ENCODE data around the gene SCARB2.
A peak's percentile ranks its signal among the peaks of the same experiment; 100 is the strongest.
"Not testable (repeated sequence)": the region's sequence is repeated elsewhere in the genome, so short reads cannot be mapped to it uniquely, and the experiment has no call there.

The SCARB2 gene

GRCh38 chr4:76213415-76214176, at the start of gene SCARB2:
SCARB2 (minus strand) TSS chr4:76213824; CDS start chr4:76213543, 281 bp downstream.
- DNase-seq: peak; percentile 71

GRCh38 chr4:76260571-76260970, 46.9 kb upstream of the SCARB2 start:
- DNase-seq: no peak

- no peak for DNase-seq
These were observed 44.2 kb upstream of the SCARB2 start for GRCh38 chr4:76257824-76258223.

GRCh38 chr4:76256968-76257367, 43.3 kb upstream of the SCARB2 start:
- DNase-seq: no peak

GRCh38 chr4:76256032-76256431, 42.4 kb upstream of the SCARB2 start:
- no peak for DNase-seq

- DNase-seq: no peak
These were observed 39.9 kb upstream of the SCARB2 start for GRCh38 chr4:76253511-76253910.

GRCh38 chr4:76252271-76252653, 38.6 kb upstream of the SCARB2 start:
- no peak for DNase-seq

- peak; percentile 35 for DNase-seq
These were observed 38.0 kb upstream of the SCARB2 start, which contains the start of gene FAM47E for GRCh38 chr4:76251441-76252270. FAM47E (plus strand) TSS chr4:76251721; CDS start chr4:76251747, 26 bp downstream.

- DNase-seq: no peak
These were observed 37.3 kb upstream of the SCARB2 start for GRCh38 chr4:76250962-76251361.

- DNase-seq: no peak
These were observed 33.2 kb upstream of the SCARB2 start for GRCh38 chr4:76246852-76247251.

- DNase-seq: no peak
These were observed 32.4 kb upstream of the SCARB2 start for GRCh38 chr4:76246025-76246424.

- not testable (repeated sequence) for DNase-seq
These were observed 30.3 kb upstream of the SCARB2 start for GRCh38 chr4:76243877-76244276.

- no peak for DNase-seq
These were observed 26.6 kb upstream of the SCARB2 start for GRCh38 chr4:76240236-76240635.

GRCh38 chr4:76238701-76239100, 25.1 kb upstream of the SCARB2 start:
- no peak for DNase-seq

GRCh38 chr4:76238236-76238635, 24.6 kb upstream of the SCARB2 start:
- no peak for DNase-seq

GRCh38 chr4:76235915-76236314, 22.3 kb upstream of the SCARB2 start:
- no peak for DNase-seq

- DNase-seq: no peak
These were observed 21.8 kb upstream of the SCARB2 start for GRCh38 chr4:76235407-76235806.

GRCh38 chr4:76234679-76235044, 21.0 kb upstream of the SCARB2 start:
- no peak for DNase-seq

- DNase-seq: no peak
These were observed 20.5 kb upstream of the SCARB2 start for GRCh38 chr4:76233967-76234678.

GRCh38 chr4:76233529-76233928, 19.9 kb upstream of the SCARB2 start:
- no peak for DNase-seq

GRCh38 chr4:76233083-76233482, 19.5 kb upstream of the SCARB2 start:
- no peak for DNase-seq

- no peak for DNase-seq
These were observed 19.1 kb upstream of the SCARB2 start for GRCh38 chr4:76232681-76233080.

GRCh38 chr4:76226418-76226817, 12.8 kb upstream of the SCARB2 start:
- no peak for DNase-seq

GRCh38 chr4:76224171-76224570, 10.5 kb upstream of the SCARB2 start:
- no peak for DNase-seq

Data from activated CD4-positive, alpha-beta T cell treated with anti-CD3 and anti-CD28 coated beads for 48 hours (primary cell).